ENCODE data around the gene TLN1.

Gene TLN1

GRCh38 chr9:35684921-35685320, 47.1 kb downstream of the TLN1 start:
- DNase-seq (ENCODE audit: low spot score): no peak

GRCh38 chr9:35683323-35683722, 48.7 kb downstream of the TLN1 start:
- no peak for DNase-seq (ENCODE audit: low spot score)

GRCh38 chr9:35682520-35683315, 49.3 kb downstream of the TLN1 start:
- no peak for DNase-seq (ENCODE audit: low spot score)

GRCh38 chr9:35682051-35682450, 49.9 kb downstream of the TLN1 start:
- no peak for DNase-seq (ENCODE audit: low spot score)

GRCh38 chr9:35681341-35682002, 50.5 kb downstream of the TLN1 start:
- DNase-seq (ENCODE audit: low spot score): no peak

- DNase-seq (ENCODE audit: low spot score): peak; percentile 74
Observed at GRCh38 chr9:35680331-35681105, 51.5 kb downstream of the TLN1 start.

- DNase-seq (ENCODE audit: low spot score): no peak
Observed at GRCh38 chr9:35679766-35680330, 52.1 kb downstream of the TLN1 start.

GRCh38 chr9:35679091-35679490, 52.9 kb downstream of the TLN1 start:
- DNase-seq (ENCODE audit: low spot score): no peak

GRCh38 chr9:35675732-35676392, 56.1 kb downstream of the TLN1 start:
- peak; percentile 35 for DNase-seq (ENCODE audit: low spot score)

GRCh38 chr9:35675204-35675603, 56.8 kb downstream of the TLN1 start:
- no peak for DNase-seq (ENCODE audit: low spot score)

GRCh38 chr9:35674025-35674361, 58.0 kb downstream of the TLN1 start:
- DNase-seq (ENCODE audit: low spot score): no peak

- no peak for DNase-seq (ENCODE audit: low spot score)
Observed at GRCh38 chr9:35673132-35674024, 58.6 kb downstream of the TLN1 start, which contains the start of gene CA9. CA9 (plus strand) TSS chr9:35673928; CDS start chr9:35673960, 32 bp downstream.

- DNase-seq (ENCODE audit: low spot score): no peak
Observed at GRCh38 chr9:35669331-35670145, 62.5 kb downstream of the TLN1 start.

- DNase-seq (ENCODE audit: low spot score): no peak
Observed at GRCh38 chr9:35667939-35668338, 64.1 kb downstream of the TLN1 start.

- DNase-seq (ENCODE audit: low spot score): no peak
Observed at GRCh38 chr9:35666549-35666948, 65.4 kb downstream of the TLN1 start.

- no peak for DNase-seq (ENCODE audit: low spot score)
Observed at GRCh38 chr9:35666045-35666444, 66.0 kb downstream of the TLN1 start.

GRCh38 chr9:35665471-35665818, 66.5 kb downstream of the TLN1 start:
- DNase-seq (ENCODE audit: low spot score): no peak

GRCh38 chr9:35664531-35665470, 67.2 kb downstream of the TLN1 start, which contains the start of gene ARHGEF39:
ARHGEF39 (minus strand) TSS chr9:35665195; CDS start chr9:35665169, 26 bp downstream.
- DNase-seq (ENCODE audit: low spot score): peak; percentile 85

- DNase-seq (ENCODE audit: low spot score): no peak
Observed at GRCh38 chr9:35662437-35662836, 69.6 kb downstream of the TLN1 start.

Data from germinal center (tissue), 1 donor.